GM12878 (cell line): ENCODE data around the gene LHFPL4. TPM values are rescaled to one million over a fixed set of nuclear protein-coding genes. Genes with fewer than 3 reads are reported as not detected.
A peak's percentile ranks its signal among the peaks of the same experiment; 100 is the strongest.

Source experiments
- ATAC-seq: fragments of 200-7000 bp; cut with Tn5 transposase; 3 replicates; pipeline ENCODE4 v1.9.1; 2020; ENCODE audit warnings: mild to moderate bottlenecking, moderate library complexity
- BruUV-seq: library from RNA; stranded (reverse); fragments of 400-500 nt; replicated peaks from 2 replicates; lab custom pipeline; 2021; lab: Mats Ljungman, UMichigan
- CTCF ChIA-PET: fragments of 300-600 bp; sonication (Branson Sonifier 250); formaldehyde crosslinking; extraction: SDS; loops from one replicate; lab custom pipeline; 2021; ENCODE audit warnings: inconsistent platforms; lab: Yijun Ruan, JAX
- POLR2A ChIA-PET: fragments of 350-600 bp; formaldehyde crosslinking; extraction: SDS; loops from one replicate; lab custom pipeline; 2021; ENCODE audit warnings: inconsistent platforms; lab: Charles Lee
- RAD21 ChIA-PET: fragments of 300-600 bp; sonication (Branson Sonifier 250); formaldehyde crosslinking; loops from one replicate; lab custom pipeline; 2023; ENCODE audit warnings: antibody characterized with exemption; ENCODE audit not compliant: unreplicated experiment; lab: Charles Lee
- SMC1A ChIA-PET: fragments of 300-600 bp; sonication (Branson Sonifier 250); formaldehyde crosslinking; loops from one replicate; lab custom pipeline; 2023; ENCODE audit not compliant: unreplicated experiment, uncharacterized antibody; lab: Charles Lee
- DNase-seq: peaks from one replicate; pipeline ENCODE4 v3.0.0-alpha.2; 2011; ENCODE audit warnings: low read depth, low spot score
- FAIRE-seq: peaks from 3 replicates; lab custom pipeline; 2011; peaks lifted over from hg19 to GRCh38; lab: Jason Lieb, UNC
- H2AFZ ChIP-seq: 2 replicates; pipeline ENCODE4 v1.6.0; 2011; ENCODE audit warnings: low read depth, low read length, control low read depth; ENCODE audit not compliant: control insufficient read depth
- H3K27ac ChIP-seq: 2 replicates; pipeline ENCODE4 v1.5.1; 2011; ENCODE audit warnings: control low read depth; ENCODE audit not compliant: control insufficient read depth, insufficient read depth
- H3K27me3 ChIP-seq, 2 experiments: replicated peaks in 1 of 2; 2 replicates each; pipeline versions ENCODE4 v1.6.0 to v1.6.1; 2011; ENCODE audit warnings: low read length in 1 of 2; ENCODE audit not compliant: control insufficient read depth in 2 of 2, insufficient read depth in 2 of 2
- H3K36me3 ChIP-seq, 2 experiments: 2 replicates each; pipeline ENCODE4 v1.5.1; 2011; ENCODE audit warnings: low read length in 1 of 2; ENCODE audit not compliant: control insufficient read depth in 2 of 2, insufficient read depth in 2 of 2
- H3K4me1 ChIP-seq: 2 replicates; pipeline ENCODE4 v1.6.1; 2011; ENCODE audit warnings: mild to moderate bottlenecking, low read length, moderate library complexity, mixed read lengths; ENCODE audit not compliant: control insufficient read depth, insufficient read depth
- H3K4me2 ChIP-seq: 2 replicates; pipeline ENCODE4 v1.6.0; 2011; ENCODE audit warnings: control low read depth; ENCODE audit not compliant: control insufficient read depth, insufficient read depth
- H3K4me3 ChIP-seq: fragments of 200-600 bp; sonication (generic); 2 replicates; pipeline ENCODE4 v1.5.1; 2016
- H3K79me2 ChIP-seq: 2 replicates; pipeline ENCODE4 v1.6.0; 2011; ENCODE audit warnings: low read length; ENCODE audit not compliant: control insufficient read depth, insufficient read depth
- H3K9ac ChIP-seq: 2 replicates; pipeline ENCODE4 v1.8.0; 2011; ENCODE audit warnings: low read length, control low read depth, mixed read lengths; ENCODE audit not compliant: control insufficient read depth, insufficient read depth
- H3K9me3 ChIP-seq: replicated peaks from 3 replicates; pipeline ENCODE4 v1.5.1; 2011; ENCODE audit warnings: mild to moderate bottlenecking, low read length; ENCODE audit not compliant: control insufficient read depth, insufficient read depth
- H4K20me1 ChIP-seq: 2 replicates; pipeline ENCODE4 v1.6.0; 2011; ENCODE audit not compliant: control insufficient read depth, insufficient read depth
- CUX1 ChIP-seq: IDR thresholded peaks from 2 replicates; pipeline ENCODE4 v1.6.1; 2012; ENCODE audit warnings: improper control_type of control experiment, low read depth, low read length; ENCODE audit not compliant: insufficient replicate concordance
- EED ChIP-seq: sonication (generic); IDR thresholded peaks from 2 replicates; pipeline ENCODE4 v1.6.1; 2016; ENCODE audit warnings: antibody characterized with exemption, low read depth
- ESRRA ChIP-seq: IDR thresholded peaks from 2 replicates; pipeline ENCODE4 v1.6.1; 2012; ENCODE audit warnings: mild to moderate bottlenecking, low read length, improper control_type of control experiment
- POLR2AphosphoS5 ChIP-seq: IDR thresholded peaks from 2 replicates; pipeline ENCODE4 v1.6.1; 2011; ENCODE audit warnings: mild to moderate bottlenecking, low read length, inconsistent platforms
- RCOR1 ChIP-seq: conservative IDR thresholded peaks from 2 replicates; pipeline ENCODE4 v1.6.1; 2012; ENCODE audit warnings: low read depth, low read length, improper control_type of control experiment
- SIX5 ChIP-seq: IDR thresholded peaks from 2 replicates; pipeline ENCODE4 v1.6.1; 2011; ENCODE audit warnings: mild to moderate bottlenecking, low read depth, low read length, moderate library complexity; ENCODE audit not compliant: severe bottlenecking
- SMAD5 ChIP-seq: IDR thresholded peaks from 2 replicates; pipeline ENCODE4 v1.6.1; 2016; ENCODE audit warnings: antibody characterized with exemption, low read depth
- STAT1 ChIP-seq: fragments of 450-650 bp; conservative IDR thresholded peaks from 2 replicates; pipeline ENCODE4 v1.6.1; 2014; ENCODE audit warnings: antibody characterized with exemption, mild to moderate bottlenecking
- ZNF384 ChIP-seq: IDR thresholded peaks from 2 replicates; pipeline ENCODE4 v1.6.1; 2012; ENCODE audit warnings: low read depth, mild to moderate bottlenecking, low read length, improper control_type of control experiment, borderline replicate concordance
- WGBS: methylation state at CpG from one replicate; pipeline ENCODE4 v1.1.6; 2016; ENCODE audit warnings: low lambda C conversion rate; ENCODE audit not compliant: insufficient replicate concordance, insufficient coverage; ENCODE audit errors: missing lambda C conversion rate; 5-methylcytosine and 5-hydroxymethylcytosine counted together
- in situ Hi-C: fragments of 300-500 bp; cut with MboI; formaldehyde crosslinking; loops from 9 replicates; pipeline ENCODE4 v1.14.3; 2018; ENCODE audit warnings: mixed read lengths
- intact Hi-C: fragments of 100-400 bp; cut with micrococcal nuclease; formaldehyde crosslinking; loops from one replicate; pipeline ENCODE4 v1.14.2; 2022; ENCODE audit not compliant: unreplicated experiment
- polyA plus RNA-seq, 11 experiments: library from polyadenylated mRNA; depleted of rRNA in 4 of 11; unstranded in 6 of 11; stranded (reverse) in 5 of 11; fragments of >200 nt; fragmentation: Nextera tagmentation in 4 of 11; fragmentation: Illumina TruSeq in 1 of 11; extraction: Ambion mirVana in 4 of 11; extraction: Trizol in 1 of 11; gene quantifications; 1 replicate in 1 of 11; 2 replicates in 10 of 11; pipeline versions ENCODE4 v1.2.1 to v1.2.3, GENCODE V29; 2011 to 2016; ENCODE audit warnings: inconsistent platforms in 2 of 11, missing spikeins in 2 of 11, low read depth in 1 of 11
- total RNA-seq, 4 experiments: library from RNA; depleted of rRNA in 3 of 4; stranded (reverse); fragments of >200 nt in 3 of 4; fragmentation: Illumina TruSeq in 1 of 4; extraction: Trizol in 1 of 4; gene quantifications; 2 replicates each; pipeline versions ENCODE4 v1.2.1 to v1.2.3, GENCODE V29; 2013 to 2021

The LHFPL4 gene
- total and polyA plus RNA-seq, 10 of the 15 experiments (the other 5 are each of a cell fraction or from before 2014, with no cell fraction given), result 0.05 to 0.15 TPM; not detected in 8

GRCh38 chr3:9480265-9480664 lies 73.4 kb downstream of the LHFPL4 start (continued):
- TF ChIP-seq CUX1 (no peak), STAT1 (no peak), SIX5 (no peak), EED (no peak)

- BruUV-seq, result TSS peak; percentile 36
- TF ChIP-seq ZNF384, result no peak
- TF ChIP-seq ESRRA, result no peak
- TF ChIP-seq POLR2AphosphoS5, result 0 out of 2 replicates have a peak, but pooled peaks have one; percentile 22
- no peak for TF ChIP-seq RCOR1
- no peak for TF ChIP-seq SMAD5
- 98% methylated on average over 5 of the region's 5 CpGs for WGBS
Observed at GRCh38 chr3:9476935-9477334, 76.7 kb downstream of the LHFPL4 start.

More at GRCh38 chr3:9476935-9477334, 76.7 kb downstream of the LHFPL4 start:
- no peak for ATAC-seq
- Histone ChIP-seq H4K20me1 (no peaks in the 10 kb centered on the region), H3K79me2 (no peaks in the 10 kb centered on the region), H3K27ac (no peak overlapping the region), H3K9me3 (no peaks in the 10 kb centered on the region), H3K27me3 (no peaks in the 10 kb centered on the region), H3K4me3 (no peak overlapping the region), H2AFZ (no peak overlapping the region), H3K4me1 (no peaks in the 10 kb centered on the region), H3K36me3 (peaks cover 28 to 62% of the 10 kb centered on the region in 2 experiments), H3K9ac (no peak overlapping the region), H3K4me2 (no peak overlapping the region)
- ChIA-PET RAD21 (no interaction called here), SMC1A (no interaction called here), POLR2A (no interaction called here), CTCF (interaction anchor here (0.6 kb wide), 1 partner anchor 223 kb away, joined by 4 read pairs; no protein-coding TSS in a partner anchor)
- DNase-seq, result no peak
- no peak for FAIRE-seq
- intact Hi-C loops (no loop called here), in situ Hi-C loops (no loop called here)
